ENCODE results near the gene IER3. TPM values are rescaled to one million over a fixed set of nuclear protein-coding genes. Genes with fewer than 3 reads are reported as not detected.

The IER3 gene
- total and polyA plus RNA-seq, 2 of the 13 experiments (the other 11 are each of a cell fraction or from before 2014, with no cell fraction given): 51.1 to 131 TPM

- TF ChIP-seq ZNF569 (CRISPR knock-in tag; IDR thresholded peaks at IDR 0.05; ENCODE audit: borderline replicate concordance) (peak; percentile 85; the same call in 1 of the 2 replicates), POLR2G (IDR thresholded peaks at IDR 0.05; ENCODE audit: low read depth, low read length) (peak; percentile 93), ZSCAN22 (CRISPR knock-in tag; IDR thresholded peaks at IDR 0.05) (peak; percentile 64), ZNF720 (CRISPR knock-in tag; IDR thresholded peaks at IDR 0.05) (peak; percentile 16; the same call in 1 of the 2 replicates), ZMYM4 (CRISPR knock-in tag; IDR thresholded peaks at IDR 0.05) (peak; percentile 52; the same call in 1 of the 2 replicates), DBP (CRISPR knock-in tag; IDR thresholded peaks at IDR 0.05; ENCODE audit: not compliant biosample characterization) (no peak), BCLAF1 (IDR thresholded peaks at IDR 0.05) (no peak), HMGXB4 (CRISPR knock-in tag; IDR thresholded peaks at IDR 0.05; ENCODE audit: borderline replicate concordance in 1 of 2, low read depth in 1 of 2) (peak; percentile 76 to 91), PBX3 (CRISPR knock-in tag; IDR thresholded peaks at IDR 0.05; ENCODE audit: borderline replicate concordance) (peak; percentile 77; the same call in 1 of the 2 replicates), ZNF503 (CRISPR knock-in tag; IDR thresholded peaks at IDR 0.05) (peak; percentile 50; the same call in 1 of the 2 replicates), ZNF44 (CRISPR knock-in tag; IDR thresholded peaks at IDR 0.05) (0 out of 2 replicates have a peak, but pooled peaks have one; percentile 11), ZNF354B (CRISPR knock-in tag; IDR thresholded peaks at IDR 0.05) (no peak), ZNF781 (CRISPR knock-in tag; IDR thresholded peaks at IDR 0.05; ENCODE audit: borderline replicate concordance, not compliant biosample characterization) (peak; percentile 23), TEF (CRISPR knock-in tag; IDR thresholded peaks at IDR 0.05) (peak; percentile 58), ZSCAN12 (CRISPR knock-in tag; IDR thresholded peaks at IDR 0.05) (peak; percentile 8; the same call in 1 of the 2 replicates), RELA (CRISPR knock-in tag; IDR thresholded peaks at IDR 0.05) (peak; percentile 89), ZBTB7B (CRISPR knock-in tag; IDR thresholded peaks at IDR 0.05) (peak; percentile 94), HHEX (CRISPR knock-in tag; IDR thresholded peaks at IDR 0.05) (no peak; the same call in 1 of the 2 replicates)
These were observed 1.8 kb downstream of the IER3 start, which contains the start of gene FLOT1 (continued) for GRCh38 chr6:30742316-30743098.
